OCI-M1 (cell line): ENCODE results near the gene RPL37A.
A peak's percentile ranks its signal among the peaks of the same experiment; 100 is the strongest.

ENCODE experiments used
- DNase-seq: peaks from one replicate; lab custom pipeline; 2025; lab: John Stamatoyannopoulos, UW

Gene RPL37A

DNA sequence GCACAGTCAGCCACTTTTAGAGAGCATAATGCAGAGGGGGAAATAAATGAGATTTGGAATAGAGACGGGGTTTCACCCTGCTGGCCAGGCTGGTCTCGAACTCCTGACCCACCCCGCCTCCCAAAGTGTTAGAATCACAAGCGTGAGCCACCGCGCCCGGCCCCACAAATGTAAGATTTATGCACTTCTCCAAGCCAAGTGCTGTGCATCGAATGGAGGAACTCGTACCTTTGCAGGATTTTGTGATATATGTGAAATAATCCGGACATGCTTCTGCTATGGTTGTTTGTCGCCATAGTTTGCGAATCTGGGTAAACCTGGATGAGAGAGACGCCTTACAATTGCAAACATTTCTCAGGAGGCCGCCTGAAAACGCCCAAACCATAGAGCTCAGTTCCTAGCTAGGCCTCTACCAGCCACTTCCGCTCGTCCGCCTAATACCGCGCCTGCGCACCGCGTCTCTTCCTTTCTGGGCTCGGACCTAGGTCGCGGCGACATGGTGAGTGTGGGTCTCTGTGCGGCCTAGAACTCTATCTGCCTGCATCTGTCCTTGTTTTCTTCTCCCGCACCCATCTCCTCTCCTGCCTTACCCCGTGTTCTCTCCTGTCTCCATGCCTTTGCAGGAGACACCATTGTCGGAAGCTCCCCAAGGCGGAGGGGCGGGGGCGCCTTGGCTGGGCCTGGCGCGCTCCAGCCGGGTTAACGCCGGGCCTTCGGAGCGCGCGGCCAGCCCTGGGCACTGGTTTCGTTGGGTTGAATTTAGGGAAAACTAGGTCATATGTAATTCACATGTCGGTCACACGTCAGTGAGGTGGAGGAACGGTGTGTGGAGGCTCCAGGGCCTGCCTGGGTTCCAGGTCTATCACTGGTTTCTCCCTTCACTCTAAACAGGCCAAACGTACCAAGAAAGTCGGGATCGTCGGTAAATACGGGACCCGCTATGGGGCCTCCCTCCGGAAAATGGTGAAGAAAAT, at the start of gene RPL37A:
TSS of gene RPL37A (plus strand) at position 466 of the 974 bp plus-strand sequence. CDS start at position 497, 31 bp downstream.
- peak; percentile 96 for DNase-seq

DNA sequence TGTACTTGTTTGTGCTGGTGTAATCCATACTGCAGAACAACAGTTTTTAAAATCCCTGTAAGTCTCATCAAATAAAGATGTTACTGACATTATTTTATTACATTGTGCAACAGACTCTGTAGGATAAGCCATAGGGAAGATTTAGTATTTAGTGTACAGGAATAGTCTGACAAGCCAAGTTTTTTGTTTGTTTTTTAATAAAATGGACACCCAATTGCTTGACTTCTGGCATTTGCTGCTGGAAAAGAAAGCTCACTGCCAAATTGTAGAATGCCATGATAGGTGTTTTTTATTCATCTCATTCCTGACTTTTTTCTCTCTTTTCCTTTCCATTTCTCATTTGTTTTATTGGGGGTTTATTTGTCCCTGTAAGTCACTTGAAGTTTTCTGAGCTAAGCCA, 48.3 kb upstream of the RPL37A start:
- no peak for DNase-seq

DNA sequence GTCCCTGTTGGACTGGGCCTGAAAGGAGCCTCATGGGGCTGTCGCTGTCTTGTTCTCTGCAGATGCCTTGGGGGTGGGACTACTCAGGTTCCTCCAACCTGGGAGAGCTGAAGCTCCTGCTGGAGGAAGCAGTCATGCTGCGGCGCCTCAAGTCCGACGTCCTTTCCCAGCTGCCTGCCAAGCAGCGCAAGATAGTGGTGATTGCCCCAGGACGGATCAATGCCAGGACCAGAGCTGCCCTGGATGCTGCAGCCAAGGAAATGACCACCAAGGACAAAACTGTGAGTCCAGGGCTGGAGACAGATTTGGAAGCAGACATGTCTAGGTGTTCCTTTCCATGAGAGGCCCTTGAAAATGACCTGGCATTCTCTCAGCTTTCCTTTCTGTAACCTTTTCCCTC, 47.9 kb upstream of the RPL37A start:
- no peak for DNase-seq

DNA sequence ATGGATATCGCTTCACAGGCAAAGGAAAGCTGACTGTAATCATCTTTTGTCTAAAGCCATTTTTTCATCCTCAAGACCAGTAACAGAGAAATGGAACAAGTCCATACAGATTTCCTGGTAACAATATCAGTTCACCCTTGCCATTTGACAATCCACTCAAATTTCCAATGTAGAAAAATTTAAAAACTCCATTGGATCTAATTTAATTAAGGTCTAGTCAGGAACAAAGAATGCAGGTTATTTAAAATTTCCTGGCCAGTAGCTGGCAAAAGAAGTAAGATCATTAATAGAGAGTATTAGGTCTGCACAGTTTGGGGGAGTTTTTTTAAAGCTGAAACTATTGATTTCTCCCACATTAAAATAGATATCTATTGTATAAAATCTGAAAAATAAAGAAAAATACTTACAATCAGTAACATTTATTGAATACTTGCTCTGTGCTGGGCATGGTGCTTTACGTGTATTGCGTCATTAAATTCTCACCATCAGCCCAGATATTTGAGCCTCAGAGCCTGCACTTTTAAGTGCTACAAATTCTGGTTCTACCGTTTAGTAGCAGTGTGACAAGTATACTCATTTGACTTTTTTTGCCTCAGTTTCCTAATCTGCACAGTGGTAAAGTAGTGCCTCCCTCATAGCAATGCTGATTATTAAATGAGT, 44.6 kb upstream of the RPL37A start:
- DNase-seq = no peak

DNA sequence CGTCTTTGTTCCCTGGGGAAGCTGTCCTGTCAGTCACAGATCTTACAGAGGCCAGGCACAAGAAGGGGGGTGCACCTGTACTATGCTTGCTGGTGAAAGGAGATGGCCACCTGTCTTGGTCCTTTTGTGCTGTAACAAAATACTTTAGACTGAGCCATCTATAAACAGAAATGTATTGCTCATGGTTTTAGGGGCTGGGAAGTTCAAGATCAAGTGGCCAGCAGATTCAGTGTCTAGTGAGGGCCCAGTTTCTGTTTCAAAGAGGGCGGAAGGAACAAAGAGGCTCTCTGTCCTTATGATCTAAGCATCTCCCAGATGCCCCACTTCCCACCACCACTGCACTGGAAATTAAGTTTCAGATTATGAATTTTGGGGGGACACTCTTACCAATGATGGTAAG, 35.5 kb upstream of the RPL37A start:
- DNase-seq = no peak

DNA sequence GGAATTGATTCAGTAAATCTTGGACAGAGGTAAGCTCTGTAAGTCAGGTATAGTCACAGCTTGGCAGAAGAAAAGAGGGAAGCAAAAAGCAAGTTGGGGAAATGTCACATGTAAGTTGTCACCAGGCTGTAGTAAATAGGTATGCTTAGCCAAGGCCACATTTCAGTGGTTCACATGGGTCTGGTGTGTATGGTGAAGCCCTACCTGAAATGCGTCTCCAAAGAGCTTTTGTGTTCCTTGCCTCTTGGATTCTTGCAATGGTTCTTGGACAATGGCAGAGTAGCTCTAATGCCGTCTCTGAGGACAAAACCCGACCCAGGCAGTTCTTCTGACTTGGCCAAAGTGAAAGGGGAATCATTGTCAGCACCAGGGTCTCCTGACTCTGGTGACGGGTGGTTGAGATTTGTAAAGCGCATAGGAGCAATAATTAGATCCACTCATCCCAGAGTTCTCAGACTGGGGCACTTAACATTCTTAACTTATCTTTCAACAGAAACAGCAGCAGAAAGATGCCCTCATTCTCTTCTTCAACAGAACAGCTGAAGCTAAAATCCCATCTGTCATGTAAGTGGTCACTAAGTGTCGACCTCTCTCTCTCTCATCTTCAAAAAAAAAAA, 34.4 kb upstream of the RPL37A start:
- no peak for DNase-seq

DNA sequence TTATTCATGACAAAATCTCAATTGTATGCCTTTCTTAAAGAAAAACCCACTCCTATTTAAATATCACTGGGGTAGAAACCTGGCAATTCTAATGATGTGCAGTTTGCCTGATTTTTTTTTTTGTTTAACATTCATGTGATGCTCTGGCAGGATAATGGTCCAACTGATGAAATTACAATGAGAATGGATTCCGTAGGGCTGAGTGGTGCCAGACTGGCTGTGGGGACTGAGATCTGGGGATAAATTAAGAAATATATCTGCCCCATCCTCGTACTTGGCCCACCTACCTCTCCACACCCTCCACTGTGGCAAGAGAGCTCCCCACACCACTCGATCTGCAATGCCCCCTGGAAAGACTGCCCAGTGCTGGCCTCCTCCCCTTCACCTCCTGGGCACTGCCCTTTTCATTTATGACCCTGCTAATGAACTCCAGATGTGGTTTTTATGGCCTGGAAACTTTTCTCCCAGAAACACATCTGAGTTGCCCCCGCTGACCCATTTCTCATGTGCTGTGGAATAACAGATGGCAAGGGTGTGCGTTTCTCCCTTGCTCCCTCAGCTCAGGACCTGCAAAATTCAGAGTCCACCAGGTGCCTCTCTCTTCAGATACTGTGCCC, 33.0 kb upstream of the RPL37A start:
- no peak for DNase-seq

DNA sequence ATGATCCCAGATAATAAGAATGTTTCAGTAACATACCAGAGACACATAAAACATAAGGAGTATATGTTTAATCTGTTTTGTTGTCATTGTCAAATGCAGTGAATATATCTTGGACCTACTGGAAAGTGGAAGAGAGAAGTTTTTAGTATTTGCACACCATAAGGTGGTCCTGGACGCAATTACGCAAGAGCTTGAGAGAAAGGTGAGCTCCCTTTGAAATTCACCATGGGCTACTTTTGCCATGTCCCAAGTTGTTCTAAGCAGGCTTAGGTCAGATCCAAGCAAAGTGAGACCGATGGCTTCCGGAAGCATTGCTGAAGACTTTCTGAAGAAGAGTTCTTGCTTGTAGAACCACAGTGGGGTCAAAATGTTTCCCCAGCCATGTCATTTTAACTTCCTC, 30.8 kb upstream of the RPL37A start:
- DNase-seq = no peak

DNA sequence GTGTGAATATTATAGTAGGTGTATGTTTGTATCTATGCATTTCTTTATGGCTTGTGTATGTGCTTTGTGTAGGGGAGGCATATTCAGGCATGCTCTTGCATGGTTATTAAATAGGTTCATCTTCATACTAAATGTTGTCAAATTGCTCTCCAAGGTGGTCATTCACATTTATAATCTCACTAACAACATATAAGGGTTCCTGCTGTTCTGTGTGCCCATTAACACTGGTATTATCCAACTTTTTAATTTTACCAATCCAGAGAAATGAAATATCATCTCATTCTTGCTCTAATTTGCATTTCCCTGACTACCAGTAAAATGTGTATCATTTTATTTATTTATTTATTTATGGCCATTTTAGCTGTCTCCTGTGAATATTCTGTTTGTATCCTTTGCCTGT, 29.0 kb upstream of the RPL37A start:
- DNase-seq = no peak

DNA sequence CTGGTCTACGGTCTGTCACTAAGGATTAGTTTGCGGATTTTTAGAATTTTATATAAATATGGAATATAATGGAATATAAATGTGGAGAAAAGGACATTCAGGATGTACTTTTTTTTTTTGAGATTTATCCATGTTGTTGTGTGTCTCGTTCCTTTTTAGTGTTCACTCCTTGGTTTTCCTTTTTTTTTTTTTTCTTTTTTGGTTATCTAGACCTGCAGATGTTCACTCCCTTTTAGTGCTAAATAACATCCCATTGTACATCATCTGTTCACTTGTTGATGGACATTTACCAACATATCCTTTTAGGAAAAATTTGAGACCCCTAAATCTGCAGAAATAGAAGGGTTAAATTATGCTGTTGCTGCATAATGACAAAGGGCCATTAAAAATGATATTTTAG, 25.5 kb upstream of the RPL37A start:
- no peak for DNase-seq

DNA sequence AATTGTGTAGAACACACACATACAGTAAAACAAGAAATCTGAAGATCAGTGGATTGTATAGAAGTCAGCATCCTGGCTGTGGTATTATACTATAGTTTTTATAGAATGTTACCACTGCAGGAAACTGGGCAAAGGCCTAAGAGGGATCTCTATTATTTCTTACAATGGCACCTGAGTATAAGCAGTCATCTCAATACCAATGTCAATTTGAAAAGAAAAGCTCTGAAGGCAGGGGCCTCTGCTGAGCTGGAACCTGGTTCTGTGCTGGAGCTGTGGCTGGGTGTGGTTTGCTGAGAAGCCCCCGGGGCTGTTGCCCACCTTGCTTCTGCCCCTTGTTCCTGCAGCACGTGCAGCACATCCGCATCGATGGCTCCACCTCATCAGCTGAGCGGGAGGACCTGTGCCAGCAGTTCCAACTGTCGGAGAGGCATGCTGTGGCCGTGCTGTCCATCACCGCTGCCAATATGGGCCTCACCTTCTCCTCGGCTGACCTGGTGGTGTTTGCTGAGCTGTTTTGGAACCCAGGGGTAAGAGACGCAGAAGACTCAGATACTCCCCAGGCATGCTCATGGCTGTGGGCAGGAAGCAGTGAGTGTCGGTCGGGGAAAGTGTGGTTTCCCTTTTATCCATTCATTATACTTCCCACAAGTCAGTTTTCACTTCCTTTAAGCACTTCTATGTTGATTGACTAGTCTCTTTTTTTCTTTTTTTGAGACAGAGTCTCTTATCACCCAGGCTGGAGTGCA, 23.5 kb upstream of the RPL37A start:
- DNase-seq = no peak

DNA sequence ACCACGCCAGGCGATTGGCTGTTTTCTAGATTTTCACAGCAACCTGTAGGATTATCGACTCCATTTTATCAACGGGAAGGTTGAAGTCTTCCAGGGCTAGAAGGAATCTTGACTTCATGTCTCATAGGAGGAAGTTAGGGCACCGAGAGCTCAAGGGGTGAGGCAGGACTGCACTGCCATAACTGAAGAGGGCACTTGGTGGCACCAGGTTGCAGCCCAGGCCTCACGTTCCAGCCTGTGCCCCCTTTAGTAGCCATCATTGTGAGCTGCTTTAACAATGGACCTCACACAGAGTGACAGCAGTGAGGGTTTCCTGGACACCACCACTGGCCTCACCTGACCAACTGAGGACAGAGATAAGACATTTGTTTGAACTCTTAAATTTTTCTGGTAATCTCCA, 22.9 kb upstream of the RPL37A start:
- DNase-seq = no peak

DNA sequence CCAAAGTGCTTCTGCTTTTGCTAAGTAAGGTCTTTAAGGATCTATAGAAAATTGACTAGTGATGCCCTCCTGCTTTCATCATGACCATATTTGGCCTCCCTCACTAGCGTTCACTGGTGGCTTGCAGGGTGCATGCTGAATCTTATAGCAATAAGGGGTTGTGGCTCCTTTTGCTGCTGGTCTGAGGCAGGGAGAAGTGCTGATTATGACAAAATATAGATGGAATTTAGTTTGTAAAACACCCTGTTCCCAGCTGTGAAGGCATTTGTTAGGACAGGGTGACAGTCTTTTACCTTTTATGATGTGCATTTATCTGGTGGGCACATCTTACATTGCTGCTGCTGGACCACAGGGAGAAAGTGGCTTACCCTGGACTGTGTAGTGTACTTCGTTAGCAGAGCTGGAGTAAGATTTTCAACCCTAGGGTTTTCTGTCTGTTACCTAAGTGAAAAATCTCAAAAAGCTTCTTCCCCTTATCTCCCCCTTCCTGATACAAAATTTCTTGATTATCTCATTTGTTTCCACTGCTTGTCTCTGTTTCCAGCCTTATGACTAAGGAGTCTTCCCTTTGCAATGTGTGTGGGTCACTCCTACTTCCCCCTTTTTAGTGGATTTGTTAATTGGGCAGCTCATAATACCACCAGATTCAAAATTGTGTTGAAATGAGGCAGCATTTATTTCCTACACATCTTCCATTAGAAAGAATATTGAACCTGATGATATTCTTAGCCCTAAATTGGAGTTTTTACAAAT, 21.2 kb upstream of the RPL37A start:
- peak; percentile 48 for DNase-seq

DNA sequence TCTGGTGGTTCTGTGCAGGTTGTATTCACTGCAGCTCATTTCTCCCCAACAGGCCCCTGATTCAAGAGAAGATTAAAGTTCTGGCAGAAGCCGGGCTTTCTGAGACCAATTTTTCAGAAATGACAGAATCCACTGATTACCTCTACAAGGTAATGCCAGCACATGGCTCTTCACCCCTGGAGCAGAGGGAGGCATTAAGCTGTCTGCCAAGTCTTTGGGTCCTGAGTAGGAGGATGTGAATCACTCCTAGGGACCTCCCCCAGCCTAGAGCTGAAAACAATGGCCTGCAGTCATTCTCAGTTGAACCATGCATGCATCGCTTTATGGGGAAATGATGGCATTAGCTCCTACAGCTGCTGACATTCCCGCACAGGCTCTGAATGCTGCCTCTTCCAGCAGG, 20.5 kb upstream of the RPL37A start:
- no peak for DNase-seq

DNA sequence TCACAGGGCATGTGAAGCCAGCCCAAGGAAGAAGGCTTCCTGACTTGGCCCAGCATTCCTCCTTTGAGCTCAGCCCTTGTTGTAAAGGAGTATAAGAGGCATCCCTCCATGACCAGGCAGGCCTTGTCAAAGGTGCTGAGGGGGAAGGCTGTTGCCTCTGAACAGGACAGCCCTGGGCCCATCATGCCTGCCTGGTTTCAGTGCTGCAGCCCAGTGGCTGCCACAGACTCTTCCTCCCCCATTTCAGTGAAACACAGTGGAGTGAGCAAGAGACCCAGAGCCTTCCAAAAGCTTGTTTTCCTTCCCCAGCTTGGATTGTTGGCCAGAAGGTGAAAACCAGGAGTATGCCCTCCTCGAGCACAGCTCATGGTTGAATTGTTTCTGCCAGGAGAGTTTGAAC, 19.9 kb upstream of the RPL37A start:
- no peak for DNase-seq

DNA sequence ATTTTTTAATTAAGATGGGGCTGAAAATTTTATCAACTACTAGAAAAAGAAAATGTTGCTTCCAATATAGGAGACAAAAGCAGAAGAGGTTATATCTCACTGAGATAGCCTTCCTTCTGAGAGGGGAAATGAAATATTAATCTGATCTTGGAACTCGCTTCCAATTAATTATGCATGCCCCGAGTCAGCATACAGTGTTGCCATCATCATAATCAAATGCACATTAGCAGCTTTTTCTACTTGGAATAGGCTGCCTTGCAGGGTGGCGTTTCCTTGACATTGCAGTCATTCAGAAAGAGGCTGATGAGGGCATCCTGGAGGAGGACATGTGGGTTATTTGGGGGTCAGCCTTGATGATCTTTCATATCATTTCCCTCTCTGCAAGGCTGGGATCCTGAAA, 18.4 kb upstream of the RPL37A start:
- DNase-seq = no peak

DNA sequence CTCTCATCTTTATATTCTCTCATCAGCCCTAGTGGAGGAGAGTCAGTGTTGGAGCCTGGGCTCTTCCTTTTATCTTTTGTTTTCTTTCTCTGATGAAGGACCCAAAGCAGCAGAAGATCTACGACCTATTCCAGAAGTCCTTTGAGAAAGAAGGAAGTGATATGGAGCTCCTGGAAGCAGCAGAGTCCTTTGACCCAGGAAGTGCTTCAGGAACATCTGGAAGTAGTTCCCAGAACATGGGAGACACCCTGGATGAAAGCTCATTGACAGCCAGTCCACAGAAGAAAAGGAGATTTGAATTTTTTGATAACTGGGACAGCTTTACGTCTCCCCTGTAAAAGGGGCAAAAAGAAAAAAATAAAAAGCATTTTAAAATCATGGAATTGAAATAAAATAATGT, 16.0 kb upstream of the RPL37A start:
- no peak for DNase-seq

DNA sequence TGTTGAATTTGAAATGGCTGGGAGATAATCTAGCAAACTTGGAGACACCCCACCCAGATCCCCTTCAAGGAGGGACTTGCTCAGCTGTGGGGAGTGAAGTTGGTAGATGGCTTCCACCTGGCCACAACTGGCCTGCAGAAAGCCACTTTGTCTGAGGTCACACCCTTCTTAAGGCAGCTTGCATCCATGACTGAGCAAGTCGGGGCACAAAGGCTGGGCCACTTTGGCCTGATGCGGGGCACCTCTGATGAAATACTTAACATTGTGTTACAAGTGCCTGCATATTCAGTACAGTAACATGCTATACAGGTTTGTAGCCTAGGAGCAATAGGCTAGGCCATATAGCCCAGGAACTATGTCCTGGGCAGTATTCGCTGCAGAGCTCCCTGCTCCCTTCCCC, 13.4 kb upstream of the RPL37A start:
- DNase-seq = no peak

DNA sequence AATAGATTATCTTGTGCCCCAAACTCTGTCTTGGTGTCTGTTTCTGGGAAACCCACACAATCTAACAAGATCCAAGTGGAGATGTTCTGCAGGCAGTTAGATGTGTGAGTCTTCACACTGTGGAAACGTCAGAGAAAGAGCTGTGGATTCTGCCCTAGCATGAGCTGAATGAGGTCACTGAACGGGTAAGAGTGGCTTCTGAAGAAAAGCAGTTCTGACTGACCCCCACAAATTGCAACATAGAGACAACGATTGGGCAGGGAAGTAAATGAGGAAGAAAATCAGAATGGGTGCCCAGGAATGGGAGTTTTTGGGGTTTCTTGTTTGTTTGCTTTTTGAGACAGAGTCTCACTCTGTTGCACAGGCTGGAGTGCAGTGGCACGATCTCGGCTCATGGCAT, 12.9 kb upstream of the RPL37A start:
- no peak for DNase-seq

DNA sequence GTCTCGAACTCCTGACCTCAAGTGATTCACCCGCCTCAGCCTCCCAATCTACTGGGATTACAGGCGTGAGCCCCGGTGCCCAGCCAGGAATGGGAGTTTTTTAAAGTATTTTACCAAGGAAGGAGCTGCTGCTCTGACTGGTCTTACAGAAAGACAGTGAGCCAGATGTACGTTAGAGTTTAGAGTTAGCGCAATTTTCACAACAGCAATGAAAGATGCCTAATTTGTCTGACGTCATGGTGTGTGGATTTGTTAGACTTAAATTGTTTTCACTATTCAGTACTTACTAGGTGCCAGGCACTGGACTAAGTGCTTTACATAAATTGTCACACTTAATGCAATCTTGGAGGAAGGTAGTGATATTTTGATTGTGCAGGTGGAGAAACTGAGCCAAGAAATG, 12.4 kb upstream of the RPL37A start:
- DNase-seq = no peak

DNA sequence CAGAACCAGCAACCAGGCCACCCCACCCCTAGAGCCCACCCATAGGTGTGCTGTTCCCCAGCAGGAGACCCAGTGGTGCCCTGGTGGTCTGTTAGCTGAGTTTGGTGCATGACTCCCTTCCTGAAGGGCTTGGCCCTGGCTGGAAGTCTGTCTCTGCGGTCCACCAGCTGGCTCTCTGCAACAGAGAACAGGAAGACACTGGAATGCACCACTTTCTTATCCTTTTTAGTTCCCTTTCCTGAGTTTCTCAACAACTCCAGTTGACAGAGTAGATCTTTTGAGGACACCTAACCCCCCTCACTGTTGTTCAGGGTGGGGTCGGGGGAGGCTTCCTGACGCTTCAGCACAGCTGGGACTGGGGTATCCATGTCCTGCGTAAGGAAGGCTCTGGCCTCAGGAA, 11.9 kb upstream of the RPL37A start:
- DNase-seq = no peak
